Right lobe of liver (tissue), 4 donors: ENCODE measurements around the gene CDH12.

Source experiments
- POLR2A ChIP-seq: fragments of 450-650 bp; IDR thresholded peaks from one replicate; pipeline ENCODE4 v1.6.1; 2017; ENCODE audit warnings: antibody characterized with exemption, mild to moderate bottlenecking
- TF ChIP-seq, protein P1 (sequence below), 4 donors: fragments of 200-600 bp in 3 of 4; fragments of 450-650 bp in 1 of 4; IDR thresholded peaks; one replicate each; pipeline versions ENCODE4 v1.5.1 to v1.8.0; 2016 to 2022; ENCODE audit warnings: antibody characterized with exemption in 4 of 4, mild to moderate bottlenecking in 2 of 4
- donor health status: DM: no; HTN: no; CAD: no.
- donor health status: DM: no; HTN: no; CAD: no.
- donor health status: DM: no; HTN: yes; CAD: no.

GRCh38 chr5:21847300-21847699 lies 1005.8 kb downstream of the CDH12 start:
- TF ChIP-seq, protein P1, sequence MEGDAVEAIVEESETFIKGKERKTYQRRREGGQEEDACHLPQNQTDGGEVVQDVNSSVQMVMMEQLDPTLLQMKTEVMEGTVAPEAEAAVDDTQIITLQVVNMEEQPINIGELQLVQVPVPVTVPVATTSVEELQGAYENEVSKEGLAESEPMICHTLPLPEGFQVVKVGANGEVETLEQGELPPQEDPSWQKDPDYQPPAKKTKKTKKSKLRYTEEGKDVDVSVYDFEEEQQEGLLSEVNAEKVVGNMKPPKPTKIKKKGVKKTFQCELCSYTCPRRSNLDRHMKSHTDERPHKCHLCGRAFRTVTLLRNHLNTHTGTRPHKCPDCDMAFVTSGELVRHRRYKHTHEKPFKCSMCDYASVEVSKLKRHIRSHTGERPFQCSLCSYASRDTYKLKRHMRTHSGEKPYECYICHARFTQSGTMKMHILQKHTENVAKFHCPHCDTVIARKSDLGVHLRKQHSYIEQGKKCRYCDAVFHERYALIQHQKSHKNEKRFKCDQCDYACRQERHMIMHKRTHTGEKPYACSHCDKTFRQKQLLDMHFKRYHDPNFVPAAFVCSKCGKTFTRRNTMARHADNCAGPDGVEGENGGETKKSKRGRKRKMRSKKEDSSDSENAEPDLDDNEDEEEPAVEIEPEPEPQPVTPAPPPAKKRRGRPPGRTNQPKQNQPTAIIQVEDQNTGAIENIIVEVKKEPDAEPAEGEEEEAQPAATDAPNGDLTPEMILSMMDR (IDR thresholded peaks at IDR 0.05) = no peak
- TF ChIP-seq POLR2A = no peak
